G401 (cell line): Measurements from ENCODE around the gene SDK2. TPM values are rescaled to one million over a fixed set of nuclear protein-coding genes. Genes with fewer than 3 reads are reported as not detected.
A peak's percentile ranks its signal among the peaks of the same experiment; 100 is the strongest.

Experiments used
- DNase-seq: peaks from one replicate; pipeline ENCODE4 v3.0.0-alpha.2; 2015; ENCODE audit warnings: low spot score
- in situ Hi-C: cut with HindIII; loops from 2 replicates; pipeline ENCODE4 v1.10.0; 2016; ENCODE audit warnings: low sequenced_read_pairs, mixed read lengths
- total RNA-seq: library from RNA; depleted of rRNA; stranded (reverse); fragments of >200 nt; shearing (Covaris generic); gene quantifications from 2 replicates; pipeline ENCODE4 v1.2.3, GENCODE V29; 2014

The SDK2 gene
- total RNA-seq, 1 experiment from 2014 or later = 0.10 TPM

DNA sequence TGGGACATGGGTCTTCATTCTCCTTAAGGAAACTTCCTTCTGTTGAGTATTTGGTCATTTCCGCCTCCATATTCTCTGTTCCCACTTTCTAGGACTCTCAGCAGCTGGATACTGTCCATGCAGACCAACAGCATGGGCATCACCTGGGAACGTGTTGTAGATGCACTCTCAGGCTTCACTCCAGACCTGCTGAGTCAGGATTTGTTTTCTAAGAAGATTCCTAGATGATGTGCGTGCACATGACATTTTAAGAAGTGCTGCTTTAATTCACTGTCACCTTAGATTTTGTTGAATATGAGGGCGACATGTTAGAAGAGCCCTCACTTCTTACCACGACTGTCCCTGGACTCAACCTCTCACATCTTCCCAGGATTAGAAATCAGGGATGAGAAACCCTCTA is 10.0 kb upstream of the SDK2 start:
- in situ Hi-C loops = no loop called here

DNA sequence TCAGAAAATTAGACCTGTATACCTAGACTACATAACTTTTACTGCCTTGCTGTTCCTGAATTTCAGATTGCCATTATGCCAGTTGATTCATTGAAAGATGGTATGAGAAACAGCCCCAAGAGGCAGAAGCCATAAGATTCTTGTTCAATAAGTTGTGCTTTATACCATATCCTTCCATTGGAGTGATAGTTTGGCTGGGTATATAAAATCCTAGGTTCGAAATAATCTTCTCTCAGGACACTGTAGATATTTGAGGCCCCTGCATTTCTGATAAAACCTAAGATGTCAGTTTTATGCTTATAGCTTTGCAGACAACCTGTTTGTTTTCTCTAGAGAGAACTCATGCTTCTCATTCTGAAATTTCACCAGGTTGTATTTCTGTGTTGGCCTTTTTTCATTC is 9.6 kb upstream of the SDK2 start:
- in situ Hi-C loops = no loop called here
- no peak for DNase-seq

More for the DNA sequence above, 10.0 kb upstream of the SDK2 start:
- DNase-seq = no peak

DNA sequence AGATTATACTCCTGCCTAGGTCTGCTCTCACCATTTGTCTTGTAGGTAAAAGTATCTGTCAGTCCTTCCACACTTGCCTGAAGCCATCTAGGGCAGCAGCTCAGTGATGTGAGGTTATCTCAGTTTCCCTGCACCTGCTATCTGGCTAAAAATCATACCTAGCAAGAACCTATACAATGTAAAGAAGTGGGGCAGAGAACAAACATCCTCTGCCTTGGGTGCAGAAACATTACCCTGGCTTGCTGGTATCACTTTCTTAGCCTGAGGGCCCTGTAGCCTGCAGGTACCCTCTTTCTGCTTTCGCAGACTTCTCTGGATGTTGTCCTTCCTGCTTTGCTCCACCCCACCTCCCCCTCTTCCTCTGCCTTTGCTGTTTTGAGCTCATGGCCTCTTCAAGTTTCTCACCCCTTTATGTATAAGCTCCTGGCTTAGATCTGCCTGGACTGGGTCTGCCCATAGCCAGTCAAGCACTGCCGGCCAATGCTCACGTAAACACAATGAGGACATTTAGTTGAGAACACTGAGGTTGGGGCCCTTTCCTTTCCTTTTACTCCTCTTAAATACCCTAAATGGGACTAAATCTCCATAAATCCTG is 8.7 kb upstream of the SDK2 start:
- in situ Hi-C loops = no loop called here
- no peak for DNase-seq

DNA sequence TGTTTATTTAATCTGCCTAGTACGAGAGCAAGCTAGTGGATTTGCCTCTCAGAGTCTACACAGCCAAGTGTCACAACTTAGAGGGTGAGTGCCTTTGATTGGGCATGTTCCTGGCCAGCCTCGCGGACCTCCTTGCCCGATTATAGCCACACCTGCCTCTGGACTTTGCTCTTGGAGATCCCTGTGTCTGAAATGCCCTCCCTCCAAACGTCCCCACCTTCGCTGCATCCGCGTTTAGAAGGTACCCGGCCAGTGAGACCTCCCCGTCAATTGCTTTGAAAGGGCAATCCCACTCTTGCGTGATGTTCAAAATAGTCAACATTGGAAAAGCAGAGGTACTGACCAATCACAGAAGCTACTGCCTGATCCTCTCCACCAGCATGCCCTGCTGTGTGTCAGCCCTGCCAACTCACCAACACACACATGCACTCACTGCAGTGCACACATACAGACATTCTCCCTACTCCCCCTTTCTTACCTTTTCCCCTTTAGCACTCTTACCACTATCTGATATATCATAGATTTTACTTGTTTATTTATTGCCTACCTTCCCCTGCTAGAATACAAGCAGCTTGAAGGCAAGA is 6.5 kb upstream of the SDK2 start:
- in situ Hi-C loops = no loop called here
- no peak for DNase-seq

DNA sequence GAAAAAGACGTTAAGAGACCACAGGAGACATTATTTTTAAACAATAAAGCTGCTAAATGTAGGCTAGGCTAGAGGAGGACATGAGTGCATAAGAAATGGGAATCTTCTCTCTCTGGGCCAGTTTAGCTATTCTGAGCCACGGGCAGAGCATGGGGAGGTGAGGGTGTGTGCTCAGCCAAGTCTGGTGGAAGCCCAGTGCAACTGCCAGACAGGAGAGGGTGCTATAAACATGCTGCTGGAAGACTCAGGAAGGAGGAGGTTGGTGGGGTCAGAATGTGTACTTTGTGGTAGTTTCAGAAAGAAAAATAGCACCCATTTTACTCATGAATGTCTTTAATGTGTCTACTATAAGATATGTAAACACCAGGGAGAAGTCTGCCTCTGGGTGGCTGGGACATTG is 5.9 kb upstream of the SDK2 start:
- in situ Hi-C loops = no loop called here
- no peak for DNase-seq

DNA sequence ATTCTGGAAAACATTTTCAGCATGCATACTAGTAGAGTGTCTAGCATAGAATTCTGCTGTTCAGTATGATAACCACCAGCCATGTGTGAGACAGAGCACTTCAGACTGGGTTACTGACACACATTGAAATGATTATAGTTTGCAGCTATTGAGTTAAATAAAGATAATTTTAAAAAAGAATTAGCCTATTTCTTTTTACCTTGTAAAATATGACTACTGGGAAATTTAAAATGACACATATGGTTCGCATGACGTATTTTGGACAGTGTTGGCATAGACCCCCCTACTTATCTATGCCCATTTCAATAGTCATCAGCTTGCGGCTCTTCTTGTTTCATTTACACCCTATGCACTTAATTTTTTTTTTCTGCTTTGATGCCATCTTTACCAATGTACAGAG is 4.7 kb upstream of the SDK2 start:
- in situ Hi-C loops = no loop called here
- no peak for DNase-seq

DNA sequence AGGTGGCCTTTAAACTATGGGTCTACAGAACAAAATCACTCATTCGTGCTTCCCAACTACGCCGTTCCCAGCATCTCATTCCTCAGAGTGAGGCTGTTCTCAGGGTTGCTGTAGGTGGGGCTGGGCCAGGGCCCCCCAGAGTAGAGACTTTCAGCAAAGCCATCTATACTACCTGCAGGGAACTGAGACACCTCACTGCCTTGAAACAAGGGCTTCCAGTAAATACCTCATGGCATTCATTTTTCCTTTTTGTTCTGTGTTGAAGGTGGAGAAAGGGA is 4.2 kb upstream of the SDK2 start:
- in situ Hi-C loops = no loop called here
- DNase-seq = no peak

DNA sequence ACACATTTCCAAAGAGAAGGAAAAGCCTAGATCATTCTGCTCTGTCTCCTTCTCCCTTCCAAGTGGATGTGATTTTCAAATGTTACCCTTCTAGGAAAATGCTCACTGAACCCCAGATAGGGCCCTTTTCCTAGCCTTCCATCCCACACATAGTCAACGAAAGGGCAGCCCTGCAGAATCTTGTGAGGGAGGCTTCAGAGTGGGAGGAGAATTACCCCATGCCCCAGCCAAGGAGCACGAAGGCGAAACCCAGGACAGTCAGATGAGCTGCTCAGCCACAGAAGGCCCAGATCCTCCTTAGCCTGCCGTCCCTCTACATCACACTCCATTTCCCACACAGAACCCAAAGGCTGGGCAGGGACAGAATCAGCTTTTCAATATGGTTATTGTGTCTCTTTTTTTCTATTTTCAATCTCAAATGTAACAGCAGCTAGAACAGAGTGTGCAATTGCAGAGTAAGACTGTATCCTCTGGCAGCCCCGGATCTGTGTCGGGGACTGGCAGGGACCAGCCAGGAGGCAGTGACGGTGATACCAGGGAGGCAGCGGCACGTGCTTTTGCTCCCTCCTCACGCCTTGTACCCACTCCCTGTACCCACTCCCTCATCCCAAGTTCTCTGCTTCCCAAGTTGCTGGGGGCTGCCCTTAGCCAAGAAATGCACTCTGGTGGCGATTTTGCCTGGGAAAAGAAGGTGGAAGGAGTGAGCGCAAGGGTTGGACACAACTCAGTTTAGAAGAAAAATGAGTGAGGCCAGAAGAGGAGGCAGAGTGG is 3.7 kb upstream of the SDK2 start:
- no peak for DNase-seq
- in situ Hi-C loops = no loop called here

DNA sequence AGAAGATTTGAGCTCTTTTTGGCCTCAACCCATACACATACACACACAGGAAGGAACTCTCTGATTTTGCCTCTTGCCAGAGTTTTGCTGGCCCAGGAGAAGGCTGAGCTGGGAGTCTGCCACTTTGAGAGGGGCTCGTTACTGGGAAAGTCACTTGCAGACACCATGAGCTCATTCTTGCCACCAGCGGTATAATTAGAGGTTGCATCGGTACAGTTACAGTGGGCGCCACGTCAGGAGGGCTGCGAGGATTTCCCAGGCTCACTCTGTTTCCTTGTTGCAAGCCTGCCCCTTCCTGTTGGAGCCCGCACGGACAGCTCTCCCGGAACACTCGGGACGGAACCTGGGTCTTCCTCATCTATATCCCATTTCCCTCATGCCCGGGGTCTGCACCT is 3.1 kb upstream of the SDK2 start:
- no peak for DNase-seq
- in situ Hi-C loops = no loop called here

DNA sequence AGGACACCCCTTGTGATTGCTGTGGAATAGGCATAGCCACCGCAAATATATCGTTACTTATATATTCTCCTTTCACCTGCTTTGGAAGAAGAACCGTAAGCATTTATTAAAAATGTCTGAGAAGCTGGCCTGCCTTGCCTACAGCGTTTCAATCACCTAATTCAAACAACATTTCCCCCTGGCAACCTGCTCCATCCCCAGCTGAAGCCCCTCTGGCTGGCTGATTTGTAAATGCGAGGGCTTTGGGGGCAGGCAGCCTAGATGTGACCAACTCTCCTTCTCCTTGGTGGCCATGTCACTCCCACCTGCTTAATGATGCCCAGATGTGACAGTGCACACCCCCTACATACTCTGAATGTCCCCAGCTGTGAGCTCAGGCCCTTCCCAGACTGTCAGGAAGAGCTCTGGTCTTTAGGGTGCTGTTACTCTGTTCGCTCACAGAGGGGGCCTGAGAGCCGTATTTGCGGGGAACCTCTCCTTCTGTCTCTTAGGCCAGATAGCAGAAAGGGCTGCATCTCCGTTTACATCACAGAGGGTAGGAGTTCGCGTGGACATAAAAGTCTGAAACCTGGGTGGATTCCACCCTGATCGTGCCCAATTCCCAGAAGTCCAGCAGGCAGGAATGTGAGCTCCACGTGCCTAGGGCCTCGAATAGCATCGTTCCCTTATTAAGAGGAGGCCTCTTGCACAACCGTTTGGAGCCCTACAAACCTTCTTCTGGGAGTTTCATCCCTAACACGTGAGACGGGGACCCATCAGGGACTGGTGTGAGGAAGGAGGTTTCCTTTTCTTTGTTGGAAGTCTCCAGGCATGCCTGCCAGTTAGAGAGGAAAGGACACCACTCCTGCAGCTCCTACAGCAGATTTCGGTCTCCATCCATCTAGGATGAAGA is 2.4 kb upstream of the SDK2 start:
- in situ Hi-C loops = no loop called here
- no peak for DNase-seq

DNA sequence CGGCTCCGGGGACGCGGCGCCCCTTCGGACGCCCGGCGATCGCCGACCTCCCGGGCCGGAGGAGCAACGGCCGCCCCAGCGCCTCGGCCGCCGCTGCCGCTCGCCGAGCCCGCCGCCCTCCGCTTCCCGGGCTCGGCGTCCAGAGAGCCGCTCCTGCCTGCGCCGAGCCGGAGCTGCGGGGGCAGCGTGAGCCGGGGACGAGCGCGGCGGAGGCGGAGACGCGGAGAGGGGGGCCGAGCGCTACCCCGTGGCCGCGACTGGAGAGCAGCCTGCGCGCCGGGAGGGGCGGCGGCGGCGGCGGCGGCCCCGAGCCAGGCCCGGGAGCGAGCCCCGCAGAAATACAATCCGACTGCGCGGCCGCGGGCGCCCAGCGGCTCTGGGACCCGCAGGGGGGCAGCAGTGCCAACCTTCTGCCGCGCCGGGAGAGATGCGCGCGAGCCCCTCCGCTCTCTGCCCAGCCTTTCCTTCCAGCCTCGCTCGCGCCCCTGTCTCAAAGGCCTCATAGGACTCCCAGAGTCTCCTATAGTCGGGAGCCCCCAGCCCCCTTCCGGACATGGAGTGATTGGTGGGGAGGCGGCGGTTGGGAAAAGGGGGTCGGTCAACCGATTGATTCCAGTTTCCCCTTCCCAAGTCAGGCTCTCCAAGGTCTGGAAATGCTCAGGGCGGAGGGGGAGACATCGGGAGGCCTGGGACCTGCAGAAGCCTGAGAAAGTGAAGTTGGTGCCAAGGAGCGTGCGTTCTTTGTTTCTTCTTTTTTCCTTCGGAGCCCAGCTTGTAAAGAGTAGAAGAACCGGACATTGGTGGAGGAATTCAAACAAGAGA is 1.0 kb upstream of the SDK2 start:
- DNase-seq = peak; percentile 32
- in situ Hi-C loops = no loop called here

DNA sequence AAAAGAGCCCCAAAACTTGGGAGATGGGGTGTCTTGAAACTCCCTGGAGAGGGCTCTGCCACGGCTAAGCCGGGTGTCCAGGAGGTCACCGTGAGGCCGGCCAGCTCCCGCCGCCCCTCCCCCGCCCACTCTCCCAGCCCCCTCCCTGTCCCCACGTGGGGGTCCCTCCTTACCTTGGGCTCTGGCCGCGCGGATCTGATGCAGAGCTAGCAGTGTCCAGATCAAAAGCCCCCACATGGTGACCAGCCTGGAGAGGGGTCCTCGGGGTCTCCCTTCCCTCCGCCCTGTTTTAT is 447 bp downstream of the SDK2 start:
- in situ Hi-C loops = no loop called here
- no peak for DNase-seq

DNA sequence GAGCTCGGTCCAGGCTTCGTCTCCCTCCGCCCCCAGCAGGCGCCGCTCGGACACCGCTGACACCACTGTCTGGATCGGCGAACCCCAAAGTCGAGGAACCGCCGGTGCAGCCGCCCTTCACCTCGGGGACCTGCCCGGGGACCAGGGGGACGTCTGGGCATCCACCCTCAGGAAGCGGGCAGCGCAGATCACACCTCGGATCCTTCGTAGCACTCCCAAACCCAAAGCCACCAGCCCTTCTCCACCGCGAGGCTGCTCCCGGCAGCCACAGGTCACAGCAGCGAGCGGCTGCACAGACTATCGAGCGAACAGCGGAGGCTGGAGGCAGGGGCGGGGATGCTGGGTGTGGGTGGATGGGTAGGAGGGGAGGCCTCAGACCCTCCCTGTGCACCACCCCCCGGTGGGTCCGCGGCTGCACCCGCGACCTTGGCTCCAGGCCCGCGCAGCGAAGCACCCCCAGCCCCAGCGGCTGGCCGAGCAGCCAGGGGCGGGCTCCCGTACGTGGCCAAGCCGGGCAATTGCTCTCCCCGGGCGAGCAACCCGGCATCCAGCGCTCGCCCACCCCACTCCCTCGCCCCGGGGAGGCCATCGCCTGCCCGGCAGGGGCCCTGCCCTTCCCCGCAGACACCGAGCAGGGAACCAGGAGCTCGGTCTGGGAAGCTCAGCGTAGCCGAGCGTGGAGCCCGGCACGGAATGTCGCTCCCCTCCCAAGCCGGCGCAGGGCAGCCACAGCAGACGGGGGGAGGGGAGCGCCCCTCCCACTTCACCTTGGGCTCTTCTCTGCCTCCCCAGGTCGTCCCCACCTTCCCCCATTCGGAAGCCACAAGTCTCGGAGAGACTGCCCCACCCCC is 1.0 kb downstream of the SDK2 start:
- in situ Hi-C loops = no loop called here
- peak; percentile 12 for DNase-seq

DNA sequence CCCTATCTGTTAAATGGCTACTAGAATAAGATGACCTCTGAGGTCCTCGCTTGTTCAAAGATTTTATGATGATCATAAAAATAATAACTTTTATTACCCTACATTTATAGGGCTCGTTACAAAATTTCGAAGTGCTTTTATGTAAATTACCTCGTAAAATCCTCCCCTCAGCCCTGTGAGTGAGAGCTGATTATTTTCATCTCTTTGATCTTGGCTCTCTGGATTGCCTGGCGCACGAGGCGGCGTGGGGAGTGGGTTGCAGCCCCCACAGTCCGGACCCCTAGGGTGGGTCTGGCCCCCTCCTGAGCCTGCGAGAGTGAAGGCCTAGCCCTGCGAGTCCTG is 1.6 kb downstream of the SDK2 start:
- DNase-seq = no peak
- in situ Hi-C loops = no loop called here

DNA sequence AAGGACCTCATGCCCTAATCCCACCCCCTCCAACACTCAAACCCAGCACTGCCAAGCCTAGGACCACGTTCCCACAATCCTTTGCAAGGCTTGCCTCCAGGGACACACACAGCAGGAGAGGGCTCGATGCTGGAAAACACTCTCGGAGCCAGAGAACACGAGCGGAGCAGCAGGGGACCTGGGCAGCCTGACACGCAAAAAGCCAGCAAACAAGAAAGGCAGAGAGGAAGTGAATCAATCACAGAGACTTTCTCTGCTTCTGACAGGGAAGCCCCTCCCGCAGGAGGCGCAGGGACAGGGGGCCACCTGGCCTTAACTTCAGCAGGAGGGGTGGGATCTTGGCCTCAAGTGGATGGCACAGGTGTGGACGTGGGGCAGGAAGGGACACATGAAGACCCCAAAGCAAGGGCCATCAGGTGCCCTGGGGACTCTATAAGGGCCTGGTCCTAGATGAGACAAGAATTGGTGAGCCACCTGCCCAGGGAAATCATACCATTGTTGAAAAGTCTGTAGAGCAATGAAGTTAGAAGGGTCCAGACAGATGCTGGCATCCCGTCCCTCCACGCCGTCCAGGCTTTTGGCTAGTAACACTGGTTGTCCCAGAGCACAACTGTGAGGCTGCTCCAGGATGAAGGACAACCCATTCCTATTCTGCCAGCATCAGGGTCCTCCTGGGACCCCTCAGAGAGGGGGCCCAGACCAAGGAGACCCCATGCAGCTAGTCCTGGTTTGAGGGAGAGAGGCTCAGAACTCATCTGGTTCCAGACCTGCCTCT is 2.2 kb downstream of the SDK2 start:
- in situ Hi-C loops = no loop called here
- no peak for DNase-seq

DNA sequence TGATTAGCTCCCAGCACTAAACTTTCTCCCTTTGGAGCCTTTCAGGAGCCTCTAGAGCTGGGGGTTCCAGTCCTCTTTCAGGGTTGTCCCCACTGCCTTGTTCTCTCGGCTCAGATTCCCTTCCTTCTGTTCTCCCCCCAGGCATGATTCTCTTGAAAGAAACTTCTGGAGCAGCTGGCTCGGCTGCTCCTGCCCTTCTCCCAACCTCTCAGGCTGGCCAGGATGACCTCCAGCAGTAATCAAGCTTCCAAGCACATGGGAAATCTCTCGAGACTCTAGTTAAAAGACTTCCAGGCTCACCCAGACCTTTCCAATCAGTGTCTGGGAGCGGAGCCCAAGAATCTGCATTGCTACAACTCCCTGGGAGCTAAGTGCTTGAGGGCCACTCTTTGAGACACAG is 3.6 kb downstream of the SDK2 start:
- DNase-seq = no peak
- in situ Hi-C loops = no loop called here

DNA sequence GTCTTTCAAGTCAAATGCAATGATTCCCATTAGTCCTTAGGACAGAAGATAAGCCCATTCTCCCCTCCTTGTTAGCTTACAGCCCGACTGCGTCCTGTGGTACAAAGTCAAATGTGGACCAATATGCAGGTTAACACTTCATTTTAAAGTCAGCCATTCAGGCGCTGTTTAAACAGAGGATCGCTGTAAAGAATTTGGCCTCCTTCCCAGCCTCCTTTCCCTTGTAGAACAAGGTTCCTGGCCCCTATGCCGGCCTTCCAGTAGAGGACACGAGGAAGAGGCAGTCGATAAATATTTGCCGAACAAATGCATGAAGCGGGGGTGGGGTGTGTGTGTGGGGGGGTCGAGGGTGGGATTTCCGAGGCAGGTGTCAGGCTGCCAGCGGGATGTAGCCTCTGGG is 4.3 kb downstream of the SDK2 start:
- no peak for DNase-seq
- in situ Hi-C loops = no loop called here

DNA sequence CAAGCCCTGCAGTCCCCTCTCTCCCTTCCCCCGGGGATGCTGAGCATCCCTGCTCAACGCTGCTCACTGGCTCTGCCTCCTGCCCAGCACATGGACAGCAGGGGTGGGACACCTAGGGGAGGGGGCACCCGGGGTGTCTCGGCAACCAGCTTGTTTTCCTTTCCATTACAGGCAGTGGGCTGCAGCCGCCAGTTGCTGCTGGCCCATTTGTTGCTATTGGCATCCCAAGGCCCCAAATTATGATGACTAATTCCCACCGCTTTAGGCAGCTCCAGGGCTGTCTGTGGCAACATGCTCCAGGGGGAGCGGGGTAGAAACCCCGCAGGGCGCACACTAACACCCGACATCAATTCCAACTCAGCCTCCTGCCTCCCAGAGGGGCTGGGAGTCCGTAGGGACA is 4.9 kb downstream of the SDK2 start:
- in situ Hi-C loops = no loop called here
- DNase-seq = no peak
